Islet precursor cell (in vitro differentiated cells): Measurements from ENCODE around the gene KAT2A.

Experiments used
- DNase-seq: peaks from one replicate; pipeline ENCODE4 v3.0.0-alpha.2; 2018

The KAT2A gene

DNA sequence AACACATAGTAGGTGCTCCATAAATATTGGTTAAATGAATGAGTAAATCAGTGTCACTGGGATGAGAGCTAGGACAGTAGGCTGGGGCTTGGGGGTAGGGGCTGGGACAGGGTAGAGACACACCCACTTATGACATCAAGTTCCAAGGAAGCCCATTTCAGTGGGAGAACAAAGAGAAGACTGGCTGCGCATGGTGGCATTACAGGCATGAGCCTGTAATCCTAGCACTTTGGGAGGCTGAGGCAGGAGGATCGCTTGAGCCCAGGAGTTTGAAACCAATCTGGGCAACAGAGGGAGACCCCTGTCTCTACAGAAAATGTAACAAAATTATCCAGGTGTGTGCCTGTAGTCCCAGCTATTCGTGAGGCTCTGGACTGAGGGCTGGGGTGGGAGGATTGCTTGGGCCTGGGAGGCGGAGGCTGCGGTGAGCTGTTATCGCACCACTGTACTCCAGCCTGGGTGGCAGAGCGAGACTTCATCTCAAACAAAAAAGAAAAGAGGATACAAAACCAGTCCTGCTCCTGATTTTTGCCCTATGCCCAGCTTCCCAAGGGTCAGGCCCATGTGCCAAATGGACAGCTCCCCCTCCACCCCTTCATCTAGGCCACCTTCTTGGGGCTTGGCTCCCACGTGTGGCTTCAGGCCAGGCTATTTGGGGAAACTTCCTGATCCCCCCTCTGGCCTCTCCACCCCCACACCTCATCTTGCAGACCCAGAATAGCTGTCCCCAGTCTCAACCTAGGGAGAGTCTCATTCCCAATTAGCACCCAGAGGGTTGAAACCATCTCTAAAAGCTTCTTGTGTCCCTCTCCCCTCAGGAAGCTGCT lies 30.0 kb downstream of the KAT2A start:
- peak; percentile 52 for DNase-seq

GRCh38 chr17:42088736-42089135 lies 32.4 kb downstream of the KAT2A start:
- peak; percentile 47 for DNase-seq

- peak; percentile 80 for DNase-seq
Measured at GRCh38 chr17:42087736-42088705, 33.1 kb downstream of the KAT2A start.

GRCh38 chr17:42087042-42087701 lies 34.0 kb downstream of the KAT2A start:
- peak; percentile 53 for DNase-seq

DNA sequence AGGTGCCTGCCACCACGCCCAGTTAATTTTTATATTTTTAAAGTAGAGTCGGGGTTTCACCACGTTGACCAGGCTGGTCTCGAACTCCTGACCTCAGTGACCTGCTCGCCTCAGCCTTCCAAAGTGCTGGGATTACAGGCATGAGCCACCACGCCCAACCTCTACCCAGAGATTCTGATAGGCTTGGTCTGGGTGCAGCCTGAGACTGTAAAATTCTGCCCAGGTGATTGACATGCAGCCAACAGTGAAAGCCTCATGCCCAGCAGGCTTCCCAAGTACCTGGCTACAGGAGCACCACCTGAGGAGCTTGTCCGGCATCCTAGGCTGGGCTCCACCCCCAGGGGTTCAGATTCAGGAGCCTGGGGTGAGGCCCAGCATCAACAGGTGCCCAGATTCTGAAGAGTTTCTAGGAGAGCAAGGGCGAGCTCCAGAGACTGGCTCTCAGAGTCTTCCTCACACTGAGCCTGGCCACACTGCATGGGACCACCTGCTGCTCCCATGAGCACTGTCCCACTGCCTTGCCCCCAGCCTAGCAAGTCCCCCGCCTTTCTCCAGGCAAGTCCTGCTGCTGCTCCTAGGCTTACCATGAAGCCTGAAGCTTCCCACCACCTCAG lies 39.5 kb downstream of the KAT2A start:
- DNase-seq, result peak; percentile 50

DNA sequence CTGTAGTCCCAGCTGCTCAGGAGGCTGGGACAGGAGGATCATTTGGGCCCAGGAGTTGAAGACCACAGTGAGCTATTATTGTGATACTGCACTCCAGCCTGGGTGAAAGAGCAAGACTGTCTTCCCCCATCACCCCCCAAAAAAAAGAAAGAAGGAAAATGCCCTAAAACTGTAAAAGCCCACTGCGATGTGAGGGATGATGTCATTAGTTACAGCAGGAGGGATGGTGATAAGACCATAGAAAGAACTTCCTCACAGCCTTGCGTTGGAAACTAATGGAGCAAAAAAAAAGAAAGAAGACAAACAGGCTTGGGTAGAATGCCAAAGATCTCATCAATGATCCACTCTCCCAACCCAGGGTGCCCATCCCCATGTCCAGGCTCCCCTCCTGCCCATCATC lies 41.6 kb downstream of the KAT2A start:
- no peak for DNase-seq

GRCh38 chr17:42078396-42079043 lies 42.6 kb downstream of the KAT2A start:
- no peak for DNase-seq

- DNase-seq, result no peak
Measured at GRCh38 chr17:42077755-42078154, 43.4 kb downstream of the KAT2A start.

DNA sequence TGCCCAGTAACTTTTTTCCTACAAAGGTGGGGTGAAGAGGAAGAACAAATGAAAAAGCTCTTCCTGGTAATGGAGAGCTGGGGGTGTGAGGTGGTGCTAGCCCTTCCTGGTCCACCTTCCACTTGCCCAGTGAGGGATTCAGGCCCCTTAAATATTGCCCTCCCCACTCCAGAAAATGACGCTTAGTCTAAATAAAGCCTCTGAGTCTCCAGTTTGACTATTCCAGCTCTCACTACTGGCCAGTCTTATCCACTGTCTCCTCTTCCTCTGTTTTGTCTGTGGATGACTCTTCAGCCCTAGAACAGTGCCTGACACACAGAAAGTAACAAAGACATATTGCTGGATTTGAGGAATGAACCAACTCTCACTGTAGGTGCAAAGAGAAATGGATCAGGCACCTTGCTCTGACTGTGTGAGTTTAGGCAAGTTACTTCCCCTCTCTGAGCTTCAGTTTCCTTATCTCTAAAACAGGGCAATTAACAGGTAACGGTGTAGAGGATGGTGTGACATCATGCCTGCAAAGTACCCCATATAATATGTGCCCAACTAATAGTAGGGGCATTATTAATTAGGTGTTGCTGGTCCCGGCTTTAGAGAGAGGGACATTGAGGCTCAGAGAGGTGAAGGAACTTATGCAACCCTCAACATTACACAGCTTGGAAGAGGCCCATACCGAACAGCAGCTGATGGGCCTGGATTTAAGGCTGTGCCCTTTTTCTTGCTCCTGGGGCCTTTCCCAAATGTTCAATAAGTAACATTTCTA lies 44.2 kb downstream of the KAT2A start:
- DNase-seq, result no peak

GRCh38 chr17:42075789-42076188 lies 45.4 kb downstream of the KAT2A start:
- no peak for DNase-seq

- DNase-seq, result peak; percentile 81
Measured at GRCh38 chr17:42072323-42073187, 48.6 kb downstream of the KAT2A start.

DNA sequence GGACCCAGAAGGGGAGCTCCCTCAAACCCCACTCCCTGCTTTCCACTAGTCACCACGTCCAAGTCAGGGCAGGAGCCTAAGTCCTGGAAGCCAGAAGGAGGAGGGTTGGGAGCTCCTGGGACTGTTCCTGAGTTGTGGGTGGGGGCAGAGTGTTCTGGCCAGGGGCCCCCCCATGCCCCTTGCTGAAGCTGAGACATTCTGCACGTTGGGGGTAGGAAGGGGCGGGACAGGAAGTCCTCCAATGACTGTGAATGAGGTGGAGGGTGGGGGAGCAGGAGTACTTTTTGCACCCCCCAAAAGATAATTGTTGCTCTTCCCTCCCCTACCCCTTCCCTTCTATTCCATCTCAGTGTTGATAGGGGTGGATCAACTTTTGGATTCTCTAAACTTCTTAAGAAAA lies 49.4 kb downstream of the KAT2A start:
- no peak for DNase-seq

- DNase-seq, result peak; percentile 70
Measured at GRCh38 chr17:42068979-42069378, 52.2 kb downstream of the KAT2A start.

DNA sequence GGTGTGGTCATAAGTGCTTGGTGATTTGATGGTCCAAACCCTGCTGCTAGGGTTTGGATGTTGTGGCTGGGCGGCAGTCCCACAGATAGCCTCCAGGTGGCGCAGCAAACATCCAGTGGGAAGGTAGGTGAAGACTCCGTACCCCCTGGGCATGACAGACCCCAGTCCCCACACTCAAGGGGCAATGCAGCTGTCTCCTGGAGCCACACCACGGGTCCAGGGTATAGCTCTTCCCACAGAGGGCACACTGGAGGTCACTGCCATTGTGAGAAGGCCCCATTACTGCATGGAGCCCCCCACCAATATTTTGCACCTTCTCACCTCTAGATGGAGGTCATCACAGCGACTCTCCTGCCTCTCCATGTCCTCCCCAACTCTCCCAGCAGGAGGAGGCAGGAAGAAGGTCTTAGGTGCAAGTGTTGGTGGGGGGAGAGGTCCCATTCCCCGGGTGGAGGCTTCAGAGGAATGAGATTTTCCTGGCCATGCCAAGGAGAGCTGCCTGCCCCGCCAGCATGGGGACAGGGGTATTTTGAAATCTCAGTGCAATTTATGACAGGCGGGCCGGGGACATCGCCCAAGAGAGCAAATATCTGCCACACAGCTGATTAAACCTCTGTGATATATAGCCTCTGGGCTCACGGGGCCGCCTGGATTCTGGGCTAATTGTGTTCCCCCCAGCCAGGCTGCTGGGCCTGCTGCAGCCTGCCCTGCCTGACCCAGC lies 53.6 kb downstream of the KAT2A start:
- peak; percentile 86 for DNase-seq

DNA sequence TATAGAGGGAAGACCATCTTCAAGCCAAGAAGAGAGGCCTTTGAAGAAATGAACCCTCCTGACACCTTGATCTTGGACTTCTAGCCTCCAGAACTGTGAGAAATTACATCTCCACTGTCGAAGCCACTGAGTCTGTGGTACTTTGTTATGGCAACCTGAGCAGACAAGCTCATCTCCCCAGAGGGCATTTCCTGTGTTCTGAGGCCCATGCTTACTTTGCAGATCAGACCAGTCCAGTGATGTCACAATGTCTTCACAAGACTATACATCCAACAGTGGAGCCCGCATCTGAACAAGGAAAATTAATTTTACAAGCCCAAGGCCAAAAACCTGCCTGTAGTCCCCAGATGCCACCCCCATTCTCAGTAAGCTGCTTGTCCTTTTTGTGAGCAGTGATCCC lies 56.0 kb downstream of the KAT2A start:
- no peak for DNase-seq
